Measurements from ENCODE around the gene IFNE. TPM values are rescaled to one million over a fixed set of nuclear protein-coding genes. Genes with fewer than 3 reads are reported as not detected.

IFNE gene
- total RNA-seq, 1 donor from 2014 or later, result not detected

GRCh38 chr9:21519855-21520434 lies 37.8 kb upstream of the IFNE start:
- peaks cover 2% of the 10 kb centered on the region for H3K4me1 Mint-ChIP-seq (ENCODE audit: unreplicated experiment)
- H3K27me3 Mint-ChIP-seq (ENCODE audit: unreplicated experiment), result peaks cover 7% of the 10 kb centered on the region
- no peak for DNase-seq (ENCODE audit: extremely low spot score, unreplicated experiment)
- TF ChIP-seq, protein P1, sequence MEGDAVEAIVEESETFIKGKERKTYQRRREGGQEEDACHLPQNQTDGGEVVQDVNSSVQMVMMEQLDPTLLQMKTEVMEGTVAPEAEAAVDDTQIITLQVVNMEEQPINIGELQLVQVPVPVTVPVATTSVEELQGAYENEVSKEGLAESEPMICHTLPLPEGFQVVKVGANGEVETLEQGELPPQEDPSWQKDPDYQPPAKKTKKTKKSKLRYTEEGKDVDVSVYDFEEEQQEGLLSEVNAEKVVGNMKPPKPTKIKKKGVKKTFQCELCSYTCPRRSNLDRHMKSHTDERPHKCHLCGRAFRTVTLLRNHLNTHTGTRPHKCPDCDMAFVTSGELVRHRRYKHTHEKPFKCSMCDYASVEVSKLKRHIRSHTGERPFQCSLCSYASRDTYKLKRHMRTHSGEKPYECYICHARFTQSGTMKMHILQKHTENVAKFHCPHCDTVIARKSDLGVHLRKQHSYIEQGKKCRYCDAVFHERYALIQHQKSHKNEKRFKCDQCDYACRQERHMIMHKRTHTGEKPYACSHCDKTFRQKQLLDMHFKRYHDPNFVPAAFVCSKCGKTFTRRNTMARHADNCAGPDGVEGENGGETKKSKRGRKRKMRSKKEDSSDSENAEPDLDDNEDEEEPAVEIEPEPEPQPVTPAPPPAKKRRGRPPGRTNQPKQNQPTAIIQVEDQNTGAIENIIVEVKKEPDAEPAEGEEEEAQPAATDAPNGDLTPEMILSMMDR (IDR thresholded peaks at IDR 0.05), result no peak
- H3K36me3 Mint-ChIP-seq (ENCODE audit: unreplicated experiment), result no peaks in the 10 kb centered on the region
- H3K27ac Mint-ChIP-seq (ENCODE audit: unreplicated experiment), result no peak overlapping the region
- H3K9me3 Mint-ChIP-seq (ENCODE audit: unreplicated experiment), result no peaks in the 10 kb centered on the region
- no peak overlapping the region for H3K4me3 Mint-ChIP-seq (ENCODE audit: unreplicated experiment)

- Mint-ChIP-seq H3K9me3 (ENCODE audit: unreplicated experiment) (no peaks in the 10 kb centered on the region), H3K27me3 (ENCODE audit: unreplicated experiment) (no peaks in the 10 kb centered on the region), H3K27ac (ENCODE audit: unreplicated experiment) (no peak overlapping the region), H3K36me3 (ENCODE audit: unreplicated experiment) (no peaks in the 10 kb centered on the region), H3K4me1 (ENCODE audit: unreplicated experiment) (peaks cover 4% of the 10 kb centered on the region), H3K4me3 (ENCODE audit: unreplicated experiment) (no peak overlapping the region)
- no peak for DNase-seq (ENCODE audit: extremely low spot score, unreplicated experiment)
- TF ChIP-seq, protein P1 (IDR thresholded peaks at IDR 0.05), result no peak
Measured at GRCh38 chr9:21516796-21517195, 34.7 kb upstream of the IFNE start.

DNA sequence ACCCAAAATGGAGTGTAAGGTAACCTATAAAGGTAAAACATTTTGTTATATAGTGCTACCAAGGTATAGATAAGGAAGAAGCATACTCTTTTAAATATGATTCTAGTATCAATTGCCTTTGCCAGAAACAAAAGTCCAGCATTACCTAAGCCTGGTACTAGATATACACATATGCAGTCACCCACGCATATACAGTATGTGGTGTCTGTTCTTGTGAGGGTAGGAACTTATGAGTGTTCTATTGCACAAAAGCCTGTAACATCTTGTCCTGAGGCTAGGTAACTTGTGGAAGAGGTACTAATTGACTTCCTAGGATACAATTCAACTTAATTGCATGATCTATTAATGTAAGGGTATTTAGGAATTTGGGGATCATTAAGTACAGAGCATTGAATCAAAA lies 31.3 kb upstream of the IFNE start:
- Mint-ChIP-seq H3K4me1 (ENCODE audit: unreplicated experiment) (peaks cover 4% of the 10 kb centered on the region), H3K36me3 (ENCODE audit: unreplicated experiment) (no peaks in the 10 kb centered on the region), H3K27ac (ENCODE audit: unreplicated experiment) (no peak overlapping the region), H3K9me3 (ENCODE audit: unreplicated experiment) (no peaks in the 10 kb centered on the region), H3K4me3 (ENCODE audit: unreplicated experiment) (no peak overlapping the region), H3K27me3 (ENCODE audit: unreplicated experiment) (no peaks in the 10 kb centered on the region)
- TF ChIP-seq, protein P1 (IDR thresholded peaks at IDR 0.05), result no peak
- no peak for DNase-seq (ENCODE audit: extremely low spot score, unreplicated experiment)

- H3K4me1 Mint-ChIP-seq (ENCODE audit: unreplicated experiment), result peaks cover 22% of the 10 kb centered on the region
Measured at GRCh38 chr9:21510806-21511205, 28.7 kb upstream of the IFNE start.

GRCh38 chr9:21507483-21507790 lies 25.3 kb upstream of the IFNE start:
- Mint-ChIP-seq H3K27ac (ENCODE audit: unreplicated experiment) (no peak overlapping the region), H3K27me3 (ENCODE audit: unreplicated experiment) (no peaks in the 10 kb centered on the region), H3K4me3 (ENCODE audit: unreplicated experiment) (no peak overlapping the region), H3K4me1 (ENCODE audit: unreplicated experiment) (peaks cover 21% of the 10 kb centered on the region), H3K9me3 (ENCODE audit: unreplicated experiment) (no peaks in the 10 kb centered on the region), H3K36me3 (ENCODE audit: unreplicated experiment) (no peaks in the 10 kb centered on the region)
- DNase-seq (ENCODE audit: extremely low spot score, unreplicated experiment), result no peak
- TF ChIP-seq, protein P1 (IDR thresholded peaks at IDR 0.05), result no peak

More at GRCh38 chr9:21510806-21511205, 28.7 kb upstream of the IFNE start:
- TF ChIP-seq, protein P1 (IDR thresholded peaks at IDR 0.05), result no peak
- Mint-ChIP-seq H3K27ac (ENCODE audit: unreplicated experiment) (no peak overlapping the region), H3K27me3 (ENCODE audit: unreplicated experiment) (no peaks in the 10 kb centered on the region), H3K9me3 (ENCODE audit: unreplicated experiment) (no peaks in the 10 kb centered on the region), H3K36me3 (ENCODE audit: unreplicated experiment) (no peaks in the 10 kb centered on the region), H3K4me3 (ENCODE audit: unreplicated experiment) (no peak overlapping the region)
- DNase-seq (ENCODE audit: extremely low spot score, unreplicated experiment), result no peak
